ENCODE measurements around the gene PRR13. TPM values are rescaled to one million over a fixed set of nuclear protein-coding genes. Genes with fewer than 3 reads are reported as not detected.
"Not testable (repeated sequence)": the region's sequence is repeated elsewhere in the genome, so short reads cannot be mapped to it uniquely, and the experiment has no call there.

The PRR13 gene
- total RNA-seq, 2 experiments from 2014 or later, result 83.9 to 230 TPM

GRCh38 chr12:53414756-53415417 lies 26.6 kb upstream of the PRR13 start:
- POLR2A ChIA-PET, result interaction anchor here (0.9 to 1.8 kb wide), 3 partner anchors 10 to 20 kb away, joined by 3 to 5 read pairs (median 4); no protein-coding TSS in a partner anchor
- no peak overlapping the region for H3K4me2 ChIP-seq (ENCODE audit: low read length)
- no peak overlapping the region for H3K4me3 ChIP-seq (ENCODE audit: low read depth, low read length, poor library complexity, severe bottlenecking)
- no TSS peak for BruUV-seq (replicated peaks)
- intact Hi-C loops (cut with micrococcal nuclease; ENCODE audit: unreplicated experiment), result no loop called here
- no peak overlapping the region for H2AFZ ChIP-seq (ENCODE audit: low read length)
- no peak overlapping the region for H3K27ac ChIP-seq (ENCODE audit: low read depth, low read length, poor library complexity, severe bottlenecking)
- H3K4me1 ChIP-seq (ENCODE audit: insufficient read depth, low read length, poor library complexity, severe bottlenecking), result peaks cover 8% of the 10 kb centered on the region
- TF ChIP-seq, protein P1, sequence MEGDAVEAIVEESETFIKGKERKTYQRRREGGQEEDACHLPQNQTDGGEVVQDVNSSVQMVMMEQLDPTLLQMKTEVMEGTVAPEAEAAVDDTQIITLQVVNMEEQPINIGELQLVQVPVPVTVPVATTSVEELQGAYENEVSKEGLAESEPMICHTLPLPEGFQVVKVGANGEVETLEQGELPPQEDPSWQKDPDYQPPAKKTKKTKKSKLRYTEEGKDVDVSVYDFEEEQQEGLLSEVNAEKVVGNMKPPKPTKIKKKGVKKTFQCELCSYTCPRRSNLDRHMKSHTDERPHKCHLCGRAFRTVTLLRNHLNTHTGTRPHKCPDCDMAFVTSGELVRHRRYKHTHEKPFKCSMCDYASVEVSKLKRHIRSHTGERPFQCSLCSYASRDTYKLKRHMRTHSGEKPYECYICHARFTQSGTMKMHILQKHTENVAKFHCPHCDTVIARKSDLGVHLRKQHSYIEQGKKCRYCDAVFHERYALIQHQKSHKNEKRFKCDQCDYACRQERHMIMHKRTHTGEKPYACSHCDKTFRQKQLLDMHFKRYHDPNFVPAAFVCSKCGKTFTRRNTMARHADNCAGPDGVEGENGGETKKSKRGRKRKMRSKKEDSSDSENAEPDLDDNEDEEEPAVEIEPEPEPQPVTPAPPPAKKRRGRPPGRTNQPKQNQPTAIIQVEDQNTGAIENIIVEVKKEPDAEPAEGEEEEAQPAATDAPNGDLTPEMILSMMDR (conservative IDR thresholded peaks at IDR 0.05; ENCODE audit: low read length), result no peak
- no peak for TF ChIP-seq EZH2phosphoT487 (IDR thresholded peaks at IDR 0.05; ENCODE audit: borderline replicate concordance, low read depth, low read length)
- H3K9me2 ChIP-seq (ENCODE audit: insufficient read depth, low read length), result no peaks in the 10 kb centered on the region
- H4K20me1 ChIP-seq (ENCODE audit: insufficient read depth, low read length), result no peaks in the 10 kb centered on the region
- DNase-seq (ENCODE audit: low spot score), result no peak
- peaks cover 38% of the 10 kb centered on the region for H3K36me3 ChIP-seq (ENCODE audit: insufficient read depth, low read length)
- CTCF ChIA-PET (ENCODE audit: unreplicated experiment), result no interaction called here
- H3K79me2 ChIP-seq (ENCODE audit: insufficient read depth, low read depth, low read length), result no peaks in the 10 kb centered on the region
- H3K9me3 ChIP-seq (ENCODE audit: low read length), result no peaks in the 10 kb centered on the region

DNA sequence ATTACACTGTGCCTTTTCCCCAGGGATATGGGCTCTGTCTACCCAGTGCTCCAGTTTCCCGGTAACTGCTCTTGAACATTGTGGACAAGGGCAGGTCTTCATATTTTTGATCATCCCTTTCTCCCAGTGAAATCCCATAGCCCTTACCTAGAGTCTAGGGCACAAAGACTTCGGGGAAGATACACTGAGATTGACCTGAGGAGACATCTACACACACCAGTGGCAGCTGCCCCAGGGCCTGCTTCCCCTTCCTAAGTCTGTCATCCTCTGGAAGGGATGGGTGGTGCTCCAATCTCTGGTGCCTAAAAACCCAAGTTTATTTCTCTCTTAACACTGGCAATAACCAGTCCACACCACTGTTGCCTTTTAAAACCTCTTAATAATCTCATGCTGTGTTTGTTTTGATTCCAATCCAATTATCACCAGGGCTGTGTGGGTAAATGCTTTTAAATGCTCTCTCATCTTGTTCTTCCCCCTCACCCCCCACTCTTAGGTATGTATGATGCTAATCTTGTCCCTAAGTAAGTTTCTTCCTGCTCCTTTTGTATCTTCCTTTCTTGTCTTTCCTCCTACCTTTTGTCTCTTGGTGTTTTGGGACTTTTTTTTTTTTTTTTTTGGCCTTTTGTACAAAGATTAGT lies 25.7 kb upstream of the PRR13 start:
- H3K4me1 ChIP-seq (ENCODE audit: insufficient read depth, low read length, poor library complexity, severe bottlenecking); H3K4me3 ChIP-seq (ENCODE audit: low read depth, low read length, poor library complexity, severe bottlenecking); H3K9me3 ChIP-seq (ENCODE audit: low read length); H4K20me1 ChIP-seq (ENCODE audit: insufficient read depth, low read length); DNase-seq (ENCODE audit: low spot score); CTCF ChIA-PET (ENCODE audit: unreplicated experiment); H2AFZ ChIP-seq (ENCODE audit: low read length); POLR2A ChIA-PET; H3K9me2 ChIP-seq (ENCODE audit: insufficient read depth, low read length); H3K79me2 ChIP-seq (ENCODE audit: insufficient read depth, low read depth, low read length); H3K4me2 ChIP-seq (ENCODE audit: low read length); intact Hi-C loops (cut with micrococcal nuclease; ENCODE audit: unreplicated experiment); H3K27ac ChIP-seq (ENCODE audit: low read depth, low read length, poor library complexity, severe bottlenecking); BruUV-seq (replicated peaks): not testable (repeated sequence)
- H3K36me3 ChIP-seq (ENCODE audit: insufficient read depth, low read length), result peaks cover 34% of the 10 kb centered on the region

DNA sequence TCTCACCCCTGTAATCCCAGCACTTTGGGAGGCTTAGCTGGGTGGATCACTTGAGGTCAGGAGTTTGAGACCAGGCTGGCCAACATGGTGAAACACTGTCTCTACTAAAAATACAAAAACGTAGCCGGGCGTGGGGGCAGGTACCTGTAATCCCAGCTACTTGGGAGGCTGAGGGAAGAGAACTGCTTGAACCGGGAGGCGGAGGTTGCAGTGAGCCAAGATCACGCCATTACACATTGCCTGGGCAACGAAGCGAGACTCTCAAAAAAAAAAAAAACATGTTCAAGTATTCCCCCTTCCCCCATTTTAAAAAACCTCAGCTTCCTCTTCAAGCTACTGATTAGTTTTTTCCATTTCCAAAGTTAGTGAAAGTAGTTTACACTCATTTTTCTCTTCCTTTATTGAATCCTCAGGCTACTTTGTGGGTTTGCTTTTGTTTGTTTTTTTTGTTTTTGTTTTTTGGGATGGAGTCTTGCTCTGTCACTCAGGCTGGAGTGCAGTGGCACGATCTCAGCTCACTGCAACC lies 24.2 kb upstream of the PRR13 start:
- H4K20me1 ChIP-seq (ENCODE audit: insufficient read depth, low read length); H3K4me2 ChIP-seq (ENCODE audit: low read length); H3K4me3 ChIP-seq (ENCODE audit: low read depth, low read length, poor library complexity, severe bottlenecking); intact Hi-C loops (cut with micrococcal nuclease; ENCODE audit: unreplicated experiment); H3K79me2 ChIP-seq (ENCODE audit: insufficient read depth, low read depth, low read length); H3K27ac ChIP-seq (ENCODE audit: low read depth, low read length, poor library complexity, severe bottlenecking); BruUV-seq (replicated peaks); H3K9me3 ChIP-seq (ENCODE audit: low read length); H3K9me2 ChIP-seq (ENCODE audit: insufficient read depth, low read length); H2AFZ ChIP-seq (ENCODE audit: low read length): not testable (repeated sequence)
- peaks cover 20% of the 10 kb centered on the region for H3K36me3 ChIP-seq (ENCODE audit: insufficient read depth, low read length)
- DNase-seq (ENCODE audit: low spot score), result peak; percentile 23
- ChIA-PET CTCF (ENCODE audit: unreplicated experiment) (interaction anchor here (1.0 kb wide), 1 partner anchor 65 kb away, joined by 4 read pairs; no protein-coding TSS in a partner anchor), POLR2A (interaction anchor here (1.1 to 1.2 kb wide), 2 partner anchors 30 to 315 kb away, joined by 3 read pairs; no protein-coding TSS in a partner anchor)
- H3K4me1 ChIP-seq (ENCODE audit: insufficient read depth, low read length, poor library complexity, severe bottlenecking), result peaks cover 11% of the 10 kb centered on the region
